Gastrocnemius medialis (tissue), 4 donors: ENCODE data around the gene KANTR.

ENCODE experiments used
- POLR2A ChIP-seq, 2 donors: fragments of 450-650 bp; IDR thresholded peaks; one replicate each; pipeline ENCODE4 v1.6.1; 2017; ENCODE audit warnings: antibody characterized with exemption in 2 of 2, mild to moderate bottlenecking in 2 of 2, moderate library complexity in 2 of 2
- TF ChIP-seq, protein P1 (sequence below), 5 experiments: fragments of 450-650 bp in 3 of 5; fragments of 200-600 bp in 2 of 5; sonication (generic) in 2 of 5; IDR thresholded peaks in 4 of 5; conservative IDR thresholded peaks in 1 of 5; 1 replicate in 4 of 5; 2 replicates in 1 of 5; pipeline ENCODE4 v1.5.1; 2016 to 2019; ENCODE audit warnings: antibody characterized with exemption in 5 of 5, mild to moderate bottlenecking in 3 of 5, moderate library complexity in 3 of 5

DNA sequence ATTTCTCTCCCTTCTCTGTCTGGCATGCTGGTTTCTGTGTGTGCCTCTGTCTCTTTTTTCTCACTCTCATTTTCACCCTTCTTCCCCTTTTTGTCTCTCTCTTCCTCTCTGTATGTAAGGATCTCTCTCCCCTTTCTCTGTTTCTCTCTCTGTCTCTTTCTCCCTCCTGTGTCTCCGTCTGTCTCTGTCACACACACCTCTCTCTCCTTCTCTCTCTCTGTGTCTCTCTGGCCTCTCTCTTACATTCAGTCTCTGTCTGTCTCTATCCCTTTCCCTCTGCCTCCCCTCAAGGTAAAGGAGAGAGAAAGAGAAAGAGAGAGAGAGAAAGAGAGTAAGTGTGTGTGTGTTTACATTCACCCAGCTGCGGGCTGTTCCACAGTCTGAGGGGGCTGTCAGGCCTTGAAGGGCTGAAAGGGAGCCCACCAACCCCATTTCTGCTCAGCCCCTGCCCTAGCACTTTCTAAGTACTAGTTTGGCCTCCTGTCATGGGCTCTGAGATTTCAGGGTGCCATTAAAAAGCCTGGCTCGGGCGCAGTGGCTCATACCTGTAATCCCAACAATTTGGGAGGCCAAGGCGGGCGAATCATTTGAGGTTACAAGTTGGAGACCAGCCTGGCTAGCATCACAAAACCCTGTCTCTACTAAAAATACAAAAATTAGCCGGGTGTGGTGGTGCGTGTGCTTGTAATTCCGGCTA lies 21.4 kb upstream of the KANTR start:
- TF ChIP-seq, protein P1, sequence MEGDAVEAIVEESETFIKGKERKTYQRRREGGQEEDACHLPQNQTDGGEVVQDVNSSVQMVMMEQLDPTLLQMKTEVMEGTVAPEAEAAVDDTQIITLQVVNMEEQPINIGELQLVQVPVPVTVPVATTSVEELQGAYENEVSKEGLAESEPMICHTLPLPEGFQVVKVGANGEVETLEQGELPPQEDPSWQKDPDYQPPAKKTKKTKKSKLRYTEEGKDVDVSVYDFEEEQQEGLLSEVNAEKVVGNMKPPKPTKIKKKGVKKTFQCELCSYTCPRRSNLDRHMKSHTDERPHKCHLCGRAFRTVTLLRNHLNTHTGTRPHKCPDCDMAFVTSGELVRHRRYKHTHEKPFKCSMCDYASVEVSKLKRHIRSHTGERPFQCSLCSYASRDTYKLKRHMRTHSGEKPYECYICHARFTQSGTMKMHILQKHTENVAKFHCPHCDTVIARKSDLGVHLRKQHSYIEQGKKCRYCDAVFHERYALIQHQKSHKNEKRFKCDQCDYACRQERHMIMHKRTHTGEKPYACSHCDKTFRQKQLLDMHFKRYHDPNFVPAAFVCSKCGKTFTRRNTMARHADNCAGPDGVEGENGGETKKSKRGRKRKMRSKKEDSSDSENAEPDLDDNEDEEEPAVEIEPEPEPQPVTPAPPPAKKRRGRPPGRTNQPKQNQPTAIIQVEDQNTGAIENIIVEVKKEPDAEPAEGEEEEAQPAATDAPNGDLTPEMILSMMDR (IDR thresholded peaks at IDR 0.05 in 4 of 5, conservative IDR thresholded peaks at IDR 0.05 in 1 of 5) = no peak
- TF ChIP-seq POLR2A (IDR thresholded peaks at IDR 0.05) = no peak
